Hematopoietic multipotent progenitor cell (in vitro differentiated cells): Measurements from ENCODE around the gene AGTPBP1. TPM values are rescaled to one million over a fixed set of nuclear protein-coding genes. Genes with fewer than 3 reads are reported as not detected.
"Not testable (repeated sequence)": the region's sequence is repeated elsewhere in the genome, so short reads cannot be mapped to it uniquely, and the experiment has no call there.

Experiments used
- DNase-seq, 3 donors: peaks; one replicate each; pipeline ENCODE4 v3.0.0-alpha.2; 2011 to 2015; ENCODE audit warnings: low read depth in 2 of 3, low spot score in 2 of 3
- total RNA-seq: library from RNA; depleted of rRNA; stranded (reverse); fragments of >200 nt; gene quantifications from one replicate; pipeline ENCODE4 v1.2.3, GENCODE V29; 2012

The AGTPBP1 gene
- total RNA-seq, 1 donor: 11.3 TPM

GRCh38 chr9:85717818-85718217, 23.9 kb downstream of the AGTPBP1 start:
- not testable (repeated sequence) for DNase-seq

DNA sequence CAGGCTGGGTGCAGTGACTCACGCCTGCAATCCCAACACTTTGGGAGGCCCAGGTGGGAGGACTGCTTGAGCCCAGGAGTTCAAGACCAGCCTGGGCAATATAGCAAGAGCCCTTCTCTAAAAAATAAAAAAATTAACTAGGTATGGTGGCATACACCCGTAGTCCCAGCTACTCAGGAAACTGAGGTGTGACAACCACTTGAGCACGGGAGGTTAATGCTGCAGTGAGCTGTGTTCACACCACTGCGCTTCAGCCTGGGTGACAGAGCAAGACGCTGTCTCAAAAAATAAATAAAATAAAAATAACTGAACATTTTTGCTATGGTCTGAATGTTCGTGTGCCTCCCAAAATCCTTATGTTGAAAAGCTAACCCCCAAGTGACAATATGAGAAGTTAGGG, 24.5 kb downstream of the AGTPBP1 start:
- no peak for DNase-seq

DNA sequence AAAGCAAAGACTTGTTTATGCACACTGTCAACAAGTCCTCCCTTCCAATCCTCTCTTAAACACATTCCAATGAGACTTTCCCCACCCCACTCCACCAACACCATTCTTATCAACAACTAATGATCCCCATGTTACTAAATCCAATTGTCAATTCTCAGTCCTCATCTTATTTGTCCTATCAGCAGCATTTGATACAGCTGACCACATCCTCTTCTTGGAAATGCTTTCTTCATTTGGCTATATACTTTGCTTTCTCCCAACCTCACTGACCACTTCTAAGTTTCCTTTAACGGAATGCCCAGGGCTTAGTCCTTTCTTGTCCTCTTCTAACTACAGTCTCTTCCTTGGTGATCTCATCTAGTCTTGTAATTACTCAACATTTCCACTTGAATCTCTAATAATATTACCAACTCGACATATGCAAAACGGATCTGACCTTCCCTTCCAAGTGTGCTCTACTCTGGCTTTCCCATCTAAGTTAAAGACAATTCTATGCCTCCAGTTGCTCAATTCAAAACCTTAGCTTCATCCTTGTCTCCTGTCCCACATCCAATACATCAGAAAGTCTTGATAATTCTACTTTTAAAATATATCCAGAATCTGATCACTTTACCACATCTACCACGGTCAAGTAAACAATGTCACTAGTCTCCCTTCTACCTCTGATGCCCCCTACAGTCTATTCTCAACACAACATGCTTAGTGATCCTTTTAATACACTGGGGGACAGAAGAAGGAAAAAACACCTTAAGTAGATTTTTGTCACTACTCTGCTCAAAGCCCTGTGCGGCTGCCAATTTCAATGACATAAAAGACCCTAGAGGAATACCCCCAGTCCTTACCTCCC, 25.5 kb downstream of the AGTPBP1 start:
- DNase-seq: peak in 2 of 3 donors; percentile 7 to 17

GRCh38 chr9:85715587-85715986, 26.2 kb downstream of the AGTPBP1 start:
- peak in 2 of 3 donors; percentile 27 to 75 for DNase-seq

GRCh38 chr9:85713897-85714296, 27.9 kb downstream of the AGTPBP1 start:
- no peak for DNase-seq

DNA sequence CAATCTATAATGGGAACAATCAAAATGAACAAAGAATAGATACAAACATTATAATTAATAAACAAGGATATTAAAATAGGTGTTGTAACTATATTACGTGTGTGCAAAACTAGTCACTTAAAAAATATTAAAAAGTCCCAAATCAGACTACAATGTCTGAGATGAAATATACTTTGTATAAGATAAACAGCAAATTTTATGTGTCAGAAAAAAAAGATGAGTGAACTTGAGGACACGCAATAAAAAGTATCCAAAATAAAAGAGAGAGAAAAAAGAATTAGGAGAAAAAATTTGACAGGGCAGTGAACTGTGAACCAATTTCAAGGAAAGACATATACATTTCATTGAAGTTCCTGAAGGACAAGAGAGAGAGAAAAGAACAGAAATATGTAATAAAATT, 37.0 kb downstream of the AGTPBP1 start:
- no peak for DNase-seq

GRCh38 chr9:85703398-85703797, 38.4 kb downstream of the AGTPBP1 start:
- no peak for DNase-seq

DNA sequence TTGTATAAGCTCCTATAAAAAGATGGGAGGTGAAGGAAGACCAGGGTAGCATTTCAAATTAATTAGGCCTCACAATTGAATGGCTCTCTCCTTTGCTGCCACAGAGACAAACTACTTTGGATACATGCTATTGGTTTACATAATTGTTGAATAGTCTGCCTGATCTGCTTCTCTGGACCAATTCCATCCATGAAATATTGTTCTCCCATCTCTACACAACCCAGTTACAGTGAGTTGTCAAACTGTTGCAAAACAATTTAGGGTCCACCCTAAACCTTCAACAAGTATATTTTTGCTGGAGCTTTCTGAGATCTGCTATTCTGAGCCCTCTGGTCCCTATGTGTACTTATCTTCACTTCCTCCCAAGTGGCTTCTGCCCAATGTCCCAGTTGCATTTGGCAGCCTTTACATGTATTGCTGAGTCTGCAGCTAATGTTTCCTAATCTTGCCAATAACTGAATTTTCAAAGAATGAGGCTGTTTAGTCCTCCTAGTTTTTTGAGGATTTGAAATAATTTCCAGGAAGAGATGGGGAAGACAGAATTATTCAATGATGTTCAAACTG, 38.9 kb downstream of the AGTPBP1 start:
- no peak for DNase-seq

DNA sequence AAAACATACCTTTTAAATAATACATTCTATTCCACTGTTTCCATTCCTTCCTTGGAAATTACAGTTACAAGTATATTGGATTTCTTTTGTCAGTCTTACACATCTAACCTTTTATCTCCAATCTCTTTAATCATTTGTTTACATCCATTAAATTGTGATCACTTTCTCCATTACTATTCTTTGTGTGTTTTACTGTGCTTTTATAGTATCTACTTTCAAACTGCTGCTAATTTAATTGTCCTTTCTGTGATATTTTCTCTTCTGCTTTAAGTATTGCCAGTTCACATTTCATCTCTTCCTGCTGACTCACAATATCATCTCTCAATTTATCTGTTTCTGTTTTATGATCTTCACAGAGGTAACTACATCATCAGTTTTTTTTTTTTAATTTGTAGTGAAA, 39.6 kb downstream of the AGTPBP1 start:
- no peak for DNase-seq

DNA sequence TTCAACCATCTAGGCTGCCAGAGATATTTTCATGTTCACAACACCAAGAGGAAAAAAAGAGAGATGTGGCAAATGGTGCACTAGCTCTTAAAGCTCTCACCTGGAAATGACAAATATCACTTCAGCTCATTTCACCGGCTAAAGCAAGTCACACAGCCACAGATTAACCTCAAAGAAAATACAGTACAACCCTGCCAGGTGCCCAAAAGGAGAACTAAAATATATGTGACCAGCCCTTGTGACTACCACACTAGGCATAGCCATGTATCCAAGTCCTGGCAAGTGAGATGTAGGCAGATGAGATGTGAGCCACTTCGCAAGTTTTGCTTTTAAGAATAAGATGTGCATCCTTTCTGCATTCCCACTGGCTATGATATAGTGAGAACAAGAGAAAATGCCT, 41.4 kb downstream of the AGTPBP1 start:
- DNase-seq: peak in 2 of 3 donors; percentile 3 to 46

- DNase-seq: no peak
Observed at GRCh38 chr9:85688361-85688760, 53.4 kb downstream of the AGTPBP1 start.

- DNase-seq: no peak
Observed at GRCh38 chr9:85685081-85685480, 56.7 kb downstream of the AGTPBP1 start.

- DNase-seq: no peak
Observed at GRCh38 chr9:85676790-85677189, 65.0 kb downstream of the AGTPBP1 start.

GRCh38 chr9:85667374-85667773, 74.4 kb downstream of the AGTPBP1 start:
- DNase-seq: no peak

DNA sequence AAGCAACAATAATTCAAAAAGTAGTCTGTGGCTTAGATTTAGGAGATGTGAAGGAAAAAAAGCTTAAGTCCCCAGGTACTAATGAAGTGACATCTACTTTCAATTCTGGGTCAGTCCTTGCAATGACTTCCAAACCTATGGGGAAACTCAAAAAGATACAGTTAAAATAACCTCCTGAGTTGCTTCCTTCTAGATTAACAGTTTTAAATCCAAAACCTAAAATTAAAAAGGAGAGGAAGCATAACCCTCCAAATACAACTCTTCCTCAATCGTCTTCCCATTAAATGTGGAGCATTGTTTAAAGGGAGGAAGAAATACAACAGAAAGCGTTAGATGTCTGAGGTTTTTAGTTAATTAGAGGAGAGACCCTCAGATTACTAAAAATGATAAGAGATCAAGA, 75.7 kb downstream of the AGTPBP1 start:
- no peak for DNase-seq

GRCh38 chr9:85662573-85662972, 79.2 kb downstream of the AGTPBP1 start:
- no peak for DNase-seq

- DNase-seq: no peak
Observed at GRCh38 chr9:85658716-85659115, 83.0 kb downstream of the AGTPBP1 start.

DNA sequence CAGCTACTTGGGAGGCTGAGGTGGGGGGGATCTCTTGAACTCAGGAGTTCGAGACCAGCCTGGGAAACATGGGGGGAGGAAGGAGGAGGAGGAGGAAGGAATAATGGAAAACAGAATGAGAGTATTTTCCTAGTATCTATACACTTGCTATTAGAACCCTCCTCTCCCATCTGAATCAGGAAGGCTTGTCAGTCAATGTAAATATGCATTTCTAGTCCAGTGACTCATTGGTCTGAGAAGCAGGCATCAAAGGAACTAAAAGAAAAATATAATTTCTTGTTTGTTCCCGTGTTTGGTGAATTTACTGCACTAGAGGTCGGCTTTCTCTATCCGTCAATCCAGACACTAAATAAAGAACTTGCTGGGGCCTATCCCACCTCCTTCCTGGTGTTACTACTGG, 88.6 kb downstream of the AGTPBP1 start:
- DNase-seq: no peak

DNA sequence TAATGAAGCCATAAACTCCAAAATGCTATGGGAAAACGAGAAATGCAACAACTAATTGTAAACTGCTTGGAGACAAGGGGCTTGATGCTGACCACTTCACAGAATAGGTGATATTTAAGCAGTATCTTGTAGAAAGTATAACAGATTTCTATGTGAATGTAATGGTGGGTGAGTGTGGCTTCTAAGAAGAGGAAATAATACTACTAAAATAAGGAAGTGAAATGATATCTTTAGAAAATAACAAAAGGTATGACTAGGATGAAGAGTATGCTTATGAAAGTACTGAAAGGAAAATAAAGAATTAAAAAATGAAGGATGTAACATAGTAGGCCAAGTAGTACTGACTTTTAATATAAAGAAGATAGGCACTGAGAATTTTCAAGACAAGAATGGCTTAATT, 94.2 kb downstream of the AGTPBP1 start:
- DNase-seq: no peak

DNA sequence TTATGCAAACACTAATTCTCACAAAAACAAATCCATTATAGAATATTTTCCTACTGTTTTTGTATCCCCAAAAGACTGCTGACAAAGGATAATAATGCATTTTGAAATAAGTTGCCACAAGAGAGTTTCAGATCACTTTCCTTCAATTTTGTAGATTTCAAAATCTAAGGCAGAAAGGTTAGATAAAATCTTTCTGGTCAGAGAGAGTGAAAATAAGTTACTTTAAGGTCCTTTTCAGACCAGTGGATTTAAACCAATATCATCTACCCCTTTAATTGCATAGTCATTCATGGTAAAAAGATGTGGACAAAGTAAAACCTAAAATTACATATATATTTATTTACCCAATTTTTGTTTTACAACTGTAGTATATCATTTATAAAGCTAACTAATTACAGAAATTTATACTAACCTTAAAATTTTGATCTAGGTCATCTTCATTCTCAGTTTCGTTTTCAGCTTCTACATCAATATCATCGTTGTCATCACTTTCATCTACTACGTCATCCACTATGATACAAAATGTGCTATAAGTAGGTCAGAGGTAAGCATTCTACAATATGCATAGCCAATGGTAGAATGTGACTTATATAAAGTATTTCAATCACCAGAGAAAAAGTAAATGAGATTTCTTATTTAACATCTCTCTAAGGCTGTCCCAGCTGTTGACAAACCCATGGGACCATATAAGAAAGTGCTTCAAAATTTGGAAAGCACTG, 95.7 kb downstream of the AGTPBP1 start:
- DNase-seq: no peak

DNA sequence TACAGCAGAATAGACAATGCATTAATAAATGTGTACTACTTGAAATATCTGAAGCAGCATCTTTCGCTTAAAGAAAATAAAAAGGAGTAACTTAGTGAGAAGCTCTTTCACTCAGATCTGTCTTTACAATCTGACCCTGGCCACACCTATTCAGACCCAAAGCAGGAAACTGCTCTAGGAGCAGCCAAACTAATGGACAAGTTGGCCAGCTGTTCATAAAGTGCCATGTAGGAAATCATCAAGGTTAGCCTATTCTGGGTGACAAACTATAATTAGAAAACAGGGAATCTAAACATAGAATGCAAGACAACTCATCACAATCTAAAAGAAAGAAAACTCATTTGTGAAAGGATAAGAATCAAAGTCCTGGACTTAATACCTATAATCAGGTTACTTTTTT, 101.3 kb downstream of the AGTPBP1 start:
- DNase-seq: no peak

GRCh38 chr9:85639675-85640186, 102.0 kb downstream of the AGTPBP1 start:
- no peak for DNase-seq
